ENCODE data around the gene IDI2.

IDI2 gene

DNA sequence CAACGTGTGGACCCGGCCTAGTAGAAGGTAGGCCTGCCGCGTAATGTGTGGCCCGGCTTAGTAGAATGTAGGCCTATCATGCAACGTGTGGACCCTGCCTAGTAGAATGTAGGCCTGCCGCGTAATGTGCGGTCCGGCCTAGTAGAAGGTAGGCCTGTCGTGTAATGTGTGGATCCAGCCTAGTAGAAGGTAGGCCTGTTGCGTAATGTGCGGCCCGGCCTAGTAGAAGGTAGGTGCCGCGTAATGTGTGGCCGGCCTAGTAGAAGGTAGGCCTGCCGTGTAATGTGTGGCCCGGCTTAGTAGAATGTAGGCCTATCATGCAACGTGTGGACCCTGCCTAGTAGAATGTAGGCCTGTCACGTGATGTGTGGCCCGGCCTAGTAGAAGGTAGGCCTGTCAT, 49.3 kb downstream of the IDI2 start:
- DNase-seq: no peak

DNA sequence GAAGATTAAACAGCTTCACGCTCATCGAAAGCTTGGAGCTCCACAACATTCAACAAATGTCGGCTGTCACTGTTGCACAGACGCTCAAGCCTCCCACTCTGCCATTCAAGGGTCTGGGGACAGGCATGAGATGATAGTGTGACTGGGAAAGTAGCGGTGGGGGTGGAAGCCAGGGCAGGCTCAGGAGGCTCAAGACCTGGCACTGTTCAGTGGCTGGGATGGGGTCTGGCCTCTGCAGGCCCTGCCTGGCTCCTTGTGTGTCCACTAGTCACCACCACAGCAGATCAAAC, 50.9 kb downstream of the IDI2 start:
- no peak for DNase-seq

DNA sequence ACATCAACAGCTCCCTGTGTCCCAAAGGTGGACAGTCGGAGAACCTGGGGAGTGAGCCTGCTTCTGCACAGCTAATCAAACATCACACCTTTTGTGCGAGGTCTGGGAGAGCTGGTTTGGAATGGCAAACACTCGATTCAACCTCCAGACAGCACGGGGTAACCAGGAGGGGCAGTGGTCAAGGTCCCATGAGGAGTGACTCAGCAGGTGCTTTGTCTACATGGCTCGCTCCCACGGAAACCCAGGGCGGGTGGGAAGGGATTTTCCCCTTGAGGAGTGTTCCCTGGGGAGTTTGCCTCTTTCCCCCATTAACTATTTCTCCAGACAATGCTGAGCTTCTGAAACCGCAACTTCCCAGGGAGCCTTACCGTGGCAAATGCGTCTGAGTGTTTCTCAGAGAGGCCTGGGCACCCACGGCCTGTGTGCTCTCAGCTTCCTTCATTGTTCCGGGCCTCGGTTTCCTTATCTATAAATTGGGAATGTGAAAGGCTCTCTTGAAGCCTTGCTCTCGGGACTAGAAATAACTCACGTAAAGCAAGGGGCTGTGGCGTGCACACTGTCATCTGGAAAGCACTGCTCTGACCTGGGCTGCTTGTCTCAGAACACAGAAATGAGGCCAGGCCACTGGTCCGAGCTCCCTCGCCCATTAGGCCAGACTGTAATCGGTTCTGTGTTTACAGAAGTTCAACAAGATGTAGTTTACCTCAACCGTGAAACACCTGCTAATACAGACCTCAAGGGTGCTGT, 51.4 kb downstream of the IDI2 start:
- DNase-seq: no peak

DNA sequence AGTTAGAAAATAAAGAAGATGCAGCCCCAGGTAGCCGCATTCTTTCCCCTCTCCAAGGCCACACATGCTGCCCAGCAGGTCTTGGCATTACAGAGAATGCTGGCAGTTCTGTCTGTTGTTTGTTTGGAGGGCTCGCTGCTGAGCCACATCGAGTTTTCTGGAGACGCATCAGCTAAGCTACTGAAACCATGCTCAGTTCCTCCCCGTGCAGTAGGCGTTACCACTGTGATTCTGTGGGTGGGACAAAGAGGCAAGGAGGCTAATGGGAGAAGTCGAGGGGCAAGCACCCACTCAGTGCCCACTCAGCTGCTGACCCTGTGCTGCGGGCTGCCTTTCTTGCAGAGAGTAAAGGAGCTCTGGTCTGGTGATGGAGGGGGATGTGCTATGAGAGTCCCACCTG, 52.9 kb downstream of the IDI2 start:
- no peak for DNase-seq

DNA sequence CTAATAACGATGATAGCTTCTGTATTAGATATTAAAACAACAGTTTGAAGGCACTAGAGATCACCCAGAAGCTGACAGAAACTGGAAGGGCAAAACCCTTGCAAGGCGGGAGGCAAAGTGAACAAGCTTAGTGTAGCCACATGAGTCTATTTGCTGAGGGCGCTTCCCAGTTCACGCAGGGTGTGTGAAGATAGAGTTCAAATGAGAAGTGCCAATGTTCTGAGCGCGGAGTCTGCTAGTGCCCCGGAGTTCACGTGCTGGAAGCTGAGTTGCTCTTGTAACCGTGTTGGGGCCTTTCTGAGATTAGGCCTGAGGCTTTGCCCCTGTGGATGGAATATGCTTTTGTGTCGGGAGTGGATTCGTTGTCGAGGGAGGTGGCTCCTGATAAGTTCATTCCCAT, 54.0 kb downstream of the IDI2 start:
- no peak for DNase-seq

DNA sequence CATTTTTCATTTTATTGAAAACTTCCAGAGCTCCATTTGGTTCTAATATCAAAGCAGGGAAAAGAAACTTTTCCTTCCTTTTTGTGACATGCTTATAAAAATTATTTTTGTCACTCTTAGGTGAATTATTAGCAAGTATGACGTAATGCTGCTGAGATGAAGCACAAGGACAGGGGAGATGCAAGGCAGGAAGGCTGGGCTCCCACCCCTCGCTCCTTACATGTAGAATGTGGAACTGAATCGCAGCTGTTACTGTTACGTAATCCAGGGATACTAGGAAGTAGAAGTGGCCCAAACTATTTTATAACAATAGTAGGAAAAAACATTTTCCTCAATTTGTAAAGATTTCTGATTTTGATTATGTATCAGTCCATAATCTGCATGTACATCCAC, 54.5 kb downstream of the IDI2 start:
- peak; percentile 65 for DNase-seq

DNA sequence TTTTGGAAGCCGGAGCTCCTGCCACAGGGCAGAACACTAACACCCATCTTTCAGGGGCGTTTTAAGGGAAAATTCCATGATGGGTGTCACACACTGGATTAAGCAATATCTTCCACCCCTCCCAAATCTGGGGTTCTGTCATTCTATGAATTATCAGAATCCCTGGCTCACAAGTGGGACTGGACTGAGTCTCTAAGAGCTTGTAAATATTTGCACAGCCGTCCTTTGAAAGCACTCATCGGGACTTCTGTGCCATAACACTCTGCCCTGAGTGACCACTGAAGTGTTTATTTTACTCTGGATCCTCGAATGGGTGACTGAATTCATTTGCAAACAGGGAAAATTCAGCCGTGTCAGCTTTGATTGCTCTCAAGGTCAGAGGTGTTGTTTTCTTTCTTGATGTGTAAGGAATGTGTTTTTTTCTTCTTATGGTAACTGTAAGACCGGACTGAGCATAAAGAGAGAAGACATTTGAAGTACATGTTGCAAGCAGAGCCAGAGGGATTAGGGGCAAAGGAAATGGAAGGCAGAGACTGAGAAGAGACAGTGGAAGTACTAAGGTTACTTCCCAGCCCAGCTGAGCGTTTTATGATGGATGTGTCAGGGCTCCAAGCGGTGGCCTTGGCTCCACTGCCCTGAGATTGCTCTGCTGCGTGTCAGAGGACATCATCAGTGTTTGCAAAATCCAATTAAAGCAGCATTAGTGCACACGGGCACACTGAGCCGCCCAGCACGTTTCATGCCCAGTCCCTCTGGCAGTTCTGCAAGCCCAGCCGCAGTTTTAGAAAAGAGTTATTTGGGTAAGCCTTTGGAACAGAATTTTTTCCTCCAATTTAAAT, 55.1 kb downstream of the IDI2 start:
- no peak for DNase-seq

DNA sequence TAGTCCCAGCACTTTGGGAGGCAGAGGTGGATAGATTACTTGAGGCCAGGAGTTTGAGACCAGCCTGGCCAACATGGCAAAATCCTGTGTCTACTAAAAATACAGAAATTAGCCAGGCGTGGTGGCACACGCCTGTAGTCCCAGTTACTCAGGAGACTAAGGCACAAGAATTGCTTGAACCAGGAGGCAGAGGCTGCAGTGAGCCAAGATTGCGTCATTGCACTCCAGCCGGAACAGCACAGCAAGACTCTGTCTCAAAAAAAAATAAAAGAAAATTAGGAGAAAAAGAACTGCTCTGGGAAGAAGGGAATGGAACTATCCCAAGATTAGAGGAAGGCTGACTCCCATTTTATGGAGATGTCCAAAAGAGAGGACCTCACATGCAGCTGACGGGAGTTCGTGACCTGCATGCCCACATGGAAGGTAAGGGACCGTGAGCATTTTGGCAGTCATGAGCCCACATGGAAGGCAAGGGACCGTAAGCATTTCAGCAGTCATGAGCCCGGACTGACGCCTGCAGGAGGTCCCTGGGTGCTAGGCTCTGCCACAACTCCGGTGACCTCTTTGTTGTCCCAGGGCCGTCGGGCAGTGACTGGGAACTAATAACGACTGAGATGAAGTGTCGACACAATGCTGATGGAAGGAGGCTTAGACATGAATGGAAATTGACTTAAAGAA, 56.0 kb downstream of the IDI2 start:
- no peak for DNase-seq
